Choroid plexus epithelial cell (primary cell): ENCODE results near the gene PTPRU.

Experiments used
- DNase-seq: peaks from one replicate; pipeline ENCODE4 v3.0.0-alpha.2; 2010; ENCODE audit warnings: low read depth
- H3K4me3 ChIP-seq: 2 replicates; pipeline ENCODE4 v1.5.1; 2011; ENCODE audit warnings: low read depth, mild to moderate bottlenecking, control low read depth, low read length, moderate library complexity
- TF ChIP-seq, protein P1 (sequence below): conservative IDR thresholded peaks from 2 replicates; pipeline ENCODE4 v1.5.1; 2011; ENCODE audit warnings: low read depth, mild to moderate bottlenecking, control low read depth, inconsistent platforms, low read length, moderate library complexity

PTPRU gene

DNA sequence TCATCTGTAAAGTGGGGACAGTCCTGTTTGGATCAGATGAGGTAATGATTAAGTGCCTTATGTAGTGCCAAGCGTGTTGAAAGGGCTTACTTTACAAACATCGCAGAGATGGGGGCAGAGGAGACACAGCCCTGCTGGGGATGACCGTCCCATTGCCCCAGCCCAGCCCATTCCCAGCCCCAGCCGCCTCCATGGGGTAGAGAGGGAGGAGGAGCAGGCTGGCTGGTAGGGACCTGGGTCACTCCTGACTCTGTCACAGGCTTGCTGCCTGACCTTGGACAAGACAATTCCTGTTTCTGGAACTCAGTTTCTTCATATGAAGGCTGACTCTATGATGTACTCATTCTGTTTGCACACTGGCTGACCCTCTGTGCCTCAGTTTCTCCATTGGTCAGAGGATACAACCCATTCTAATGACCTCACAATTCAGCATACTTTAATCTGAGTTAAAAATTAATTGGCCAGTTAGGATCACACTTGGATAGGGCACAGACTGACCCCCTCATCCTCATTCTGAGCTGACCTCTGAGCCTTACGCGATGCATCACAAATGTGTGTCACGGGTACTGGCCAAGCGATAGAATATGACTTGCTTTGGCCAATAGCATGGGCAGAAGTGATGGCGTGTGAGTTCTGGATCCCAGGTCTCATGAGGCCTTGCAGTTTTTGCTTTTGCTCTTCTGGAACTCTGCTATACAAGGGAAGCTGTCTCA, 91.1 kb downstream of the PTPRU start:
- no peak for DNase-seq
- TF ChIP-seq, protein P1, sequence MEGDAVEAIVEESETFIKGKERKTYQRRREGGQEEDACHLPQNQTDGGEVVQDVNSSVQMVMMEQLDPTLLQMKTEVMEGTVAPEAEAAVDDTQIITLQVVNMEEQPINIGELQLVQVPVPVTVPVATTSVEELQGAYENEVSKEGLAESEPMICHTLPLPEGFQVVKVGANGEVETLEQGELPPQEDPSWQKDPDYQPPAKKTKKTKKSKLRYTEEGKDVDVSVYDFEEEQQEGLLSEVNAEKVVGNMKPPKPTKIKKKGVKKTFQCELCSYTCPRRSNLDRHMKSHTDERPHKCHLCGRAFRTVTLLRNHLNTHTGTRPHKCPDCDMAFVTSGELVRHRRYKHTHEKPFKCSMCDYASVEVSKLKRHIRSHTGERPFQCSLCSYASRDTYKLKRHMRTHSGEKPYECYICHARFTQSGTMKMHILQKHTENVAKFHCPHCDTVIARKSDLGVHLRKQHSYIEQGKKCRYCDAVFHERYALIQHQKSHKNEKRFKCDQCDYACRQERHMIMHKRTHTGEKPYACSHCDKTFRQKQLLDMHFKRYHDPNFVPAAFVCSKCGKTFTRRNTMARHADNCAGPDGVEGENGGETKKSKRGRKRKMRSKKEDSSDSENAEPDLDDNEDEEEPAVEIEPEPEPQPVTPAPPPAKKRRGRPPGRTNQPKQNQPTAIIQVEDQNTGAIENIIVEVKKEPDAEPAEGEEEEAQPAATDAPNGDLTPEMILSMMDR: no peak
- H3K4me3 ChIP-seq: no peak overlapping the region

DNA sequence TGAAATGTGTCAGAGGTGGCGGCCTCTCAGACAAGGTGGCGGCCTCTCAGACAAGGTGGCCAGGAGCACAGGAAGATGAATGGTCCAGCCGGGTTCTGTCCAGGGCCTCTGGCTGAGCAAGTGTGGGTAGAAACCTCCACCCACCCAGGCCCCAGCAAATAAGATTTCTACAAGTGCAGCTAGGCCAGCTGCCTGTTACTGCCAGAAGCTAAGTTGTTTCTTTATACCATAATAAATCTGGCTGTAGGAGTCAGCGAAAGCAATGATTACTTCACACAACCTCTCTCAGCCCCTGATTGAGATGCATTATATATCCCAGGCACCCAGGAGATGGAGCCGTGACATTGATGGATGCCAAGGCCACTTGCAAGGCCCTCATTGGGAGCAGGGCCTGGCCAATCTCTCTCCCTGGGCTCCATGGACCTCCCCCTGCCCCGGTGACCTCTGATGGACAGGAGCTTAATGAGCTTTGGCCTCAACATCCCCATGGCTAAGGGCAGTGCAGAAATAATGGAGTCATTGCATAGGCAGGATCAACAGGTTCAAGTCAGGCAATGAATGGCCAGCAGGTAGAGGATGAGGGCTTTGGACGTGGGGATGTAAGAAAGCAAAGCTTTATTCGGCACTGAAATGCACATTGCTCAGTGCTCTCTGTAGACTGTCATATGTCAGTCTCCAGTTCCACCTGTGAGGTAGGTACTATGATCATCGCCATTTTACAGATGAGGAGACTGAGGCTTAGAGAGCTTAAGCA, 92.9 kb downstream of the PTPRU start:
- DNase-seq: no peak
- H3K4me3 ChIP-seq: no peak overlapping the region
- TF ChIP-seq, protein P1: no peak

DNA sequence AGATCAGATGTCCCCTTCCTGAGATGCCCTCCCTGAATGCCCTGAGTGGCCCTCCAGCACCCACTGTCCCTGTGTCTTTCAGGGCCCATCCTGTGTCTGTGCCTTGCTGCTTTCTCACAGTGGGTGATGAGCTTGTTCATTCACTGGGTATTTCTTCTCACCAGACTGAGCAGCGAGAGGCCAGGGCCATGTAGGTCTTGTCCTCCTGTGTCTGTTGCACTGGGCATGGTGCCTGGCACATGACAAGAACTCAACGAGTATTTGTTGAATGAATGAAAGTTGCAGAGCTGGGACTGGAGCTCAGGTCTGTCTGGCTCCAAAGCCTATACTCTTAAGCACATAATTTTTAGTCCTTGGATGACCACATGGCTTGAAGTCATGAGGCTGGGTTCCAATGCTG, 93.8 kb downstream of the PTPRU start:
- no peak for DNase-seq
- TF ChIP-seq, protein P1: no peak
- H3K4me3 ChIP-seq: no peak overlapping the region

DNA sequence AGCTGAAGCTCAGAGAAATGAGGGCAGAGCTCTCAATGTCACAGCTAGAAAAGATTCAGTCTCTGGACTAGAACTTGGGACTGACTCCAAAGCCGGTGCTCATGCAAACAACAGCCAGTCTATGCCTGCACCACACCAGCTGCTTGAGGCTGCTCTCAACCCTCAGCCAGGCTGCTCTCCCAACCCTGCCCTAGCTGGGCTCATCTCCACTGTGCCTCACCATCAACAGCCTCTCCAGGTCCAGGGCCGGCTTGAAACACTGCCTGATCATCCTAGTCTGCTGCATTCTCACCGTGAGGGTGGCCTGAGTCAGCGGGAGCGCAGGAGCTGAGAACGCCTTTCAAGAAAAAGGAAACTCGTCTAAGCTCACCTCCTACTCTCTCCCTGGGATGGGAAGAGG, 94.5 kb downstream of the PTPRU start:
- TF ChIP-seq, protein P1: no peak
- H3K4me3 ChIP-seq: no peak overlapping the region
- DNase-seq: no peak

DNA sequence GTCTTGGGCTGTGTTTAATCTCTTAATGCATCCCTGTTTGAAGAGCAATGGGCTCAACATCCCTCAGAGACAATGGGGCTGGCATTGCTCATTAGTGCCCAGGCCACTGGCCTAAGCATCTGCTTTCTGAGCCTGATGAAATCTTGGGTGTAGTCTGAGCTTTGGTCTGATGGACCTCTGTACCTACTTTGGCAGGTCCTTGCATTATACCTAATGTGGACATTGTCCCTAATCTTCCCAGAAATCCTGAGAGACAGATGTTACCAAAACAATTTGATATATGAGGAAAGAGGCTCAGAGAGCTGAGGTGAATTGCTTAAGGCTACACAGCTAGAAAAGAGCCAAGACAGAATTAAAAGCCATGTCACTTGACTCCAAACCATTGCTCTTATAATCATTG, 95.0 kb downstream of the PTPRU start:
- H3K4me3 ChIP-seq: no peak overlapping the region
- no peak for DNase-seq
- TF ChIP-seq, protein P1: no peak

DNA sequence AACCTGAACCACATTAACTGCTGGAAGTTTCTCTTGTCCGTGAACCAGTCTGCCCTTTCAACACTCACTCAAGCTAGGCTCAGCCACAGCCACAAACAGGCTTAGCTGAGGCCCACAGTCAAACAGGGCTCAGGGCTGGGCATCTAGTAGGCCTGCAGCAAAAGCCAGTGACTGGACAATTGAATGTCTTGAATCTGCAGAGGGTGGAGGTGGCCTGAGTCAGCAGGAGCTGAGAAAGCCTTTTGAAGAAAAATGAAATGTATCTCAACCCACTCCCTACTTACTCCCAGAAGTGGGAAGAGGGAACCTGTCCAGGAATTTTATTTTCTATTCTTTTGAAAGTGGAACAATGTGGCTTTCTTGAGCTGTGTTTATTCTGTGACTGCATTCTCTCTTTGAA, 95.4 kb downstream of the PTPRU start:
- TF ChIP-seq, protein P1: no peak
- DNase-seq: no peak
- no peak overlapping the region for H3K4me3 ChIP-seq

DNA sequence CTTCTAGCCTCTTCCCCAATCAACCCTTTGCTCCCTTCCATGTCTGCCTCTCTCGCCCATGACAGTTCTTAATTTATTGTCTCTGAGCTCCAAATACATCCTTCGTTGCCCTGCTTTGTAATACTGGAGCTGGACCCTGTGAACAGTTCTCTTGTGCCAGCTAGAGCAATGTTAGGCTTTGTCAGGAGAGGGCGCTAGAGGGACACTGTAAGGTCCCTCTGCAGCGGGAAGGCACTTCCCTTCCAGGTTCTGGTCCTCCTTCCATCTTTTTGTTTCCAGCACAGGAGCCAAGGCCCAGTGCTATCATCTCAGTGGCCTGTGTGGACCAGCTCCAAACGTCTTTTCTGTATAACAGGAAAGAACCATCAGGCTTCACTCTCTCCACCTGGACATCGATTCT, 95.9 kb downstream of the PTPRU start:
- DNase-seq: peak; percentile 50
- H3K4me3 ChIP-seq: no peak overlapping the region
- TF ChIP-seq, protein P1: peak; percentile 59
